H9 (cell line): ENCODE data around the gene YPEL4. TPM values are rescaled to one million over a fixed set of nuclear protein-coding genes. Genes with fewer than 3 reads are reported as not detected.
A peak's percentile ranks its signal among the peaks of the same experiment; 100 is the strongest.

Source experiments
- DNase-seq: peaks from one replicate; pipeline ENCODE4 v3.0.0-alpha.2; 2017
- H2AFZ ChIP-seq: one replicate; pipeline ENCODE4 v1.6.1; 2013; ENCODE audit warnings: mild to moderate bottlenecking, low read length, control low read depth, moderate library complexity
- H2AK5ac ChIP-seq: 2 replicates; pipeline ENCODE4 v1.6.1; 2013; ENCODE audit warnings: low read length, control low read depth, mixed read lengths; ENCODE audit not compliant: insufficient read length
- H2BK120ac ChIP-seq: one replicate; pipeline ENCODE4 v1.6.1; 2013; ENCODE audit warnings: low read depth, mild to moderate bottlenecking, low read length, control low read depth, inconsistent platforms; ENCODE audit not compliant: poor library complexity, severe bottlenecking
- H2BK12ac ChIP-seq: 2 replicates; pipeline ENCODE4 v1.6.1; 2013; ENCODE audit warnings: low read length, control low read depth, mixed read lengths, low read depth; ENCODE audit not compliant: insufficient read length
- H2BK15ac ChIP-seq: 2 replicates; pipeline ENCODE4 v1.6.1; 2013; ENCODE audit warnings: low read depth, low read length, control low read depth
- H2BK20ac ChIP-seq: one replicate; pipeline ENCODE4 v1.6.1; 2013; ENCODE audit warnings: low read depth, mild to moderate bottlenecking, low read length, control low read depth, inconsistent platforms; ENCODE audit not compliant: poor library complexity, severe bottlenecking
- H2BK5ac ChIP-seq: 2 replicates; pipeline ENCODE4 v1.6.1; 2013; ENCODE audit warnings: low read length, control low read depth, mixed read lengths; ENCODE audit not compliant: insufficient read length
- H3K14ac ChIP-seq: 2 replicates; pipeline ENCODE4 v1.6.1; 2013; ENCODE audit warnings: low read length, control low read depth; ENCODE audit not compliant: insufficient read depth
- H3K18ac ChIP-seq: 2 replicates; pipeline ENCODE4 v1.6.1; 2013; ENCODE audit warnings: low read depth, mild to moderate bottlenecking, mixed read lengths, low read length, control low read depth; ENCODE audit not compliant: insufficient read length
- H3K23ac ChIP-seq: 2 replicates; pipeline ENCODE4 v1.6.1; 2013; ENCODE audit warnings: low read length, control low read depth, mixed read lengths, low read depth; ENCODE audit not compliant: insufficient read length
- H3K23me2 ChIP-seq: 2 replicates; pipeline ENCODE4 v1.6.1; 2013; ENCODE audit warnings: low read depth, mild to moderate bottlenecking, mixed read lengths, low read length, control low read depth; ENCODE audit not compliant: insufficient read length, poor library complexity, severe bottlenecking
- H3K27ac ChIP-seq: 2 replicates; pipeline ENCODE4 v1.5.1; 2013; ENCODE audit warnings: low read length, control low read depth, mixed read lengths, low read depth; ENCODE audit not compliant: insufficient read length
- H3K27me3 ChIP-seq: 2 replicates; pipeline ENCODE4 v1.6.1; 2013; ENCODE audit warnings: low read length, control low read depth, inconsistent platforms; ENCODE audit not compliant: insufficient read depth
- H3K4ac ChIP-seq: 2 replicates; pipeline ENCODE4 v1.6.1; 2013; ENCODE audit warnings: low read depth, mild to moderate bottlenecking, control low read depth, inconsistent platforms, low read length, moderate library complexity
- H3K4me1 ChIP-seq: 2 replicates; pipeline ENCODE4 v1.6.1; 2013; ENCODE audit warnings: low read length, control low read depth, inconsistent platforms; ENCODE audit not compliant: insufficient read depth
- H3K4me2 ChIP-seq: 2 replicates; pipeline ENCODE4 v1.6.1; 2013; ENCODE audit warnings: low read length, control low read depth, mixed read lengths; ENCODE audit not compliant: insufficient read length, insufficient read depth
- H3K56ac ChIP-seq: 2 replicates; pipeline ENCODE4 v1.6.1; 2013; ENCODE audit warnings: low read depth, mild to moderate bottlenecking, mixed read lengths, low read length, control low read depth; ENCODE audit not compliant: insufficient read length
- H3K79me1 ChIP-seq: 2 replicates; pipeline ENCODE4 v1.6.1; 2013; ENCODE audit warnings: low read depth, mild to moderate bottlenecking, moderate library complexity, low read length, control low read depth, inconsistent platforms; ENCODE audit not compliant: insufficient read depth, poor library complexity, severe bottlenecking
- H3K79me2 ChIP-seq: 2 replicates; pipeline ENCODE4 v1.6.1; 2013; ENCODE audit warnings: low read length, control low read depth, inconsistent platforms; ENCODE audit not compliant: insufficient read depth
- H3K9ac ChIP-seq: 2 replicates; pipeline ENCODE4 v1.6.1; 2013; ENCODE audit warnings: low read length, control low read depth, mixed read lengths; ENCODE audit not compliant: insufficient read length; ENCODE audit errors: extremely low read depth
- H3K9me3 ChIP-seq: one replicate; pipeline ENCODE4 v1.6.1; 2013; ENCODE audit warnings: low read depth, low read length, inconsistent platforms; ENCODE audit not compliant: control insufficient read depth
- H3T11ph ChIP-seq: one replicate; pipeline ENCODE4 v1.6.1; 2013; ENCODE audit warnings: mild to moderate bottlenecking, low read length, control low read depth, inconsistent platforms
- H4K20me1 ChIP-seq: one replicate; pipeline ENCODE4 v1.6.1; 2013; ENCODE audit not compliant: control insufficient read depth, insufficient read length, insufficient read depth
- H4K5ac ChIP-seq: 2 replicates; pipeline ENCODE4 v1.6.1; 2013; ENCODE audit warnings: low read depth, mild to moderate bottlenecking, mixed read lengths, low read length, control low read depth; ENCODE audit not compliant: insufficient read length
- H4K8ac ChIP-seq: replicated peaks from 2 replicates; pipeline ENCODE4 v1.6.1; 2013; ENCODE audit warnings: low read length, control low read depth, mixed read lengths, low read depth; ENCODE audit not compliant: insufficient read length
- H4K91ac ChIP-seq: 2 replicates; pipeline ENCODE4 v1.6.1; 2013; ENCODE audit warnings: low read depth, mild to moderate bottlenecking, moderate library complexity, mixed read lengths, low read length, control low read depth; ENCODE audit not compliant: insufficient read length
- H3K27ac Mint-ChIP-seq, 3 experiments: 2 replicates in 2 of 3; 3 replicates in 1 of 3; pipeline ENCODE4 v1.8.0; 2020 to 2021; ENCODE audit warnings: mixed read lengths in 3 of 3, mild to moderate bottlenecking in 1 of 3, moderate library complexity in 1 of 3
- H3K27me3 Mint-ChIP-seq: 2 replicates; pipeline ENCODE4 v1.8.0; 2021; ENCODE audit warnings: low read depth, mild to moderate bottlenecking, moderate library complexity, mixed read lengths
- H3K36me3 Mint-ChIP-seq, 3 experiments: 2 replicates in 2 of 3; 3 replicates in 1 of 3; pipeline ENCODE4 v1.8.0; 2020 to 2021; ENCODE audit warnings: low read depth in 3 of 3, mixed read lengths in 3 of 3; ENCODE audit not compliant: insufficient read depth in 1 of 3
- H3K4me1 Mint-ChIP-seq, 2 experiments: 2 replicates each; pipeline ENCODE4 v1.8.0; 2020; ENCODE audit warnings: mixed read lengths in 2 of 2
- H3K4me3 Mint-ChIP-seq, 2 experiments: 2 replicates in 1 of 2; 3 replicates in 1 of 2; pipeline ENCODE4 v1.8.0; 2020 to 2021; ENCODE audit warnings: mild to moderate bottlenecking in 2 of 2, mixed read lengths in 2 of 2, moderate library complexity in 1 of 2
- H3K9me3 Mint-ChIP-seq, 2 experiments: 2 replicates in 1 of 2; 3 replicates in 1 of 2; pipeline ENCODE4 v1.8.0; 2020; ENCODE audit warnings: mild to moderate bottlenecking in 2 of 2, mixed read lengths in 2 of 2, moderate library complexity in 1 of 2
- WGBS: extraction: QIAGEN DNeasy Blood & Tissue Kit; methylation state at CpG from one replicate; pipeline ENCODE4 v1.1.7; 2013; ENCODE audit warnings: missing lambda C conversion rate, low lambda C conversion rate, mixed read lengths; ENCODE audit not compliant: insufficient read length; ENCODE audit errors: extremely low coverage; 5-methylcytosine and 5-hydroxymethylcytosine counted together
- total RNA-seq: library from RNA; stranded (reverse); gene quantifications from 2 replicates; pipeline ENCODE4 v1.2.1, GENCODE V29; 2021
- TF ChIP-seq, protein P1 (sequence below): fragments of 200-600 bp; sonication (generic); conservative IDR thresholded peaks from 3 replicates; pipeline ENCODE4 v1.8.0; 2021; ENCODE audit warnings: antibody characterized with exemption, mild to moderate bottlenecking

The YPEL4 gene
- total RNA-seq, 1 experiment from 2014 or later, result 0.13 TPM

DNA sequence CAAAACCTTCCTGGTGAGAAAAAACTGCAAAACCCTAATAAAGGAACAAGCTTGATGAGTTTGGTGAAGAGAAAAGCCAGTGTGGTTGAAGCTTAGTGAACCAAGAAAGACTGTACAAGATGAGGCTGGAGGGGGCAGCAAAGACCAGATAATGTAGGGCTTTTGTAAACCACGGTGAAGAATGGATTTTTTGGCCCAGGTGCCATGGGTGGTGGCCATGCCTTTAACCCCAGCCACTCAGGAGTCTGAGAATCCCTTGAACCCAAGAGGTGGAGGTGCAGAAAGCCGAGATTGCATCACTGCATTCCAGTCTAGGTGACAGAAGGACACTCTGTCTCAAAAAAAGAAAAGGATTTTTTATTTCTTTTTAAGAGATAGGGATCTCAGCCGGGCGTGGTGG is 13.2 kb upstream of the YPEL4 start:
- Histone ChIP-seq H3K14ac (no peak overlapping the region), H3K27me3 (no peaks in the 10 kb centered on the region), H3K9me3 (no peaks in the 10 kb centered on the region), H2BK5ac (no peak overlapping the region), H3K9ac (no peak overlapping the region), H3K27ac (no peak overlapping the region), H2BK20ac (no peak overlapping the region), H2BK15ac (no peak overlapping the region), H4K91ac (no peak overlapping the region), H3K56ac (no peak overlapping the region), H3T11ph (no peak overlapping the region), H4K8ac (no peak overlapping the region), H3K23me2 (peaks cover 10% of the 10 kb centered on the region), H4K5ac (no peak overlapping the region), H4K20me1 (no peaks in the 10 kb centered on the region), H3K4me2 (no peak overlapping the region), H2BK120ac (no peak overlapping the region), H3K18ac (no peak overlapping the region), H3K4me1 (no peaks in the 10 kb centered on the region), H3K79me1 (no peaks in the 10 kb centered on the region), H2AFZ (no peak overlapping the region), H2AK5ac (no peak overlapping the region), H3K79me2 (peaks cover 4% of the 10 kb centered on the region; the same call in 1 of the 2 replicates), H3K4ac (no peak overlapping the region), H2BK12ac (no peak overlapping the region), H3K23ac (no peak overlapping the region)
- Mint-ChIP-seq H3K4me1 (peaks cover 7 to 10% of the 10 kb centered on the region in 2 experiments; a peak in 3 of 4 replicates), H3K27ac (no peak overlapping the region), H3K36me3 (peaks cover 18 to 36% (median 32%) of the 10 kb centered on the region in 3 experiments), H3K27me3 (no peaks in the 10 kb centered on the region), H3K9me3 (no peaks in the 10 kb centered on the region; a peak in 1 of 5 replicates), H3K4me3 (no peak overlapping the region)
- WGBS, result no CpG with 5 or more reads among the region's 4 CpGs
- no peak for DNase-seq
- TF ChIP-seq, protein P1, sequence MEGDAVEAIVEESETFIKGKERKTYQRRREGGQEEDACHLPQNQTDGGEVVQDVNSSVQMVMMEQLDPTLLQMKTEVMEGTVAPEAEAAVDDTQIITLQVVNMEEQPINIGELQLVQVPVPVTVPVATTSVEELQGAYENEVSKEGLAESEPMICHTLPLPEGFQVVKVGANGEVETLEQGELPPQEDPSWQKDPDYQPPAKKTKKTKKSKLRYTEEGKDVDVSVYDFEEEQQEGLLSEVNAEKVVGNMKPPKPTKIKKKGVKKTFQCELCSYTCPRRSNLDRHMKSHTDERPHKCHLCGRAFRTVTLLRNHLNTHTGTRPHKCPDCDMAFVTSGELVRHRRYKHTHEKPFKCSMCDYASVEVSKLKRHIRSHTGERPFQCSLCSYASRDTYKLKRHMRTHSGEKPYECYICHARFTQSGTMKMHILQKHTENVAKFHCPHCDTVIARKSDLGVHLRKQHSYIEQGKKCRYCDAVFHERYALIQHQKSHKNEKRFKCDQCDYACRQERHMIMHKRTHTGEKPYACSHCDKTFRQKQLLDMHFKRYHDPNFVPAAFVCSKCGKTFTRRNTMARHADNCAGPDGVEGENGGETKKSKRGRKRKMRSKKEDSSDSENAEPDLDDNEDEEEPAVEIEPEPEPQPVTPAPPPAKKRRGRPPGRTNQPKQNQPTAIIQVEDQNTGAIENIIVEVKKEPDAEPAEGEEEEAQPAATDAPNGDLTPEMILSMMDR, result peak; percentile 48; the same call in 2 of the 3 replicates
